GM12878 (cell line): ENCODE data around the gene STK17A. TPM values are rescaled to one million over a fixed set of nuclear protein-coding genes. Genes with fewer than 3 reads are reported as not detected.

ENCODE experiments used
- BHLHE40 ChIP-seq, 2 experiments: fragments of 450-650 bp in 1 of 2; IDR thresholded peaks; 2 replicates each; pipeline ENCODE4 v1.6.1; 2011 to 2017; ENCODE audit warnings: low read depth in 2 of 2, borderline replicate concordance in 1 of 2, improper control_type of control experiment in 1 of 2, low read length in 1 of 2, mild to moderate bottlenecking in 1 of 2
- CEBPZ ChIP-seq: fragments of 150-350 bp; IDR thresholded peaks from 2 replicates; pipeline ENCODE4 v1.6.1; 2016; ENCODE audit warnings: low read depth, low read length
- CTCF ChIP-seq, 3 experiments: IDR thresholded peaks in 2 of 3; conservative IDR thresholded peaks in 1 of 3; 2 replicates each; pipeline ENCODE4 v1.5.1; 2011; ENCODE audit warnings: low read depth in 3 of 3, low read length in 3 of 3, mild to moderate bottlenecking in 3 of 3, control low read depth in 2 of 3, moderate library complexity in 2 of 3, inconsistent platforms in 1 of 3, mixed read lengths in 1 of 3; ENCODE audit not compliant: control insufficient read depth in 2 of 3, insufficient read depth in 1 of 3; ENCODE audit errors: extremely low read depth in 1 of 3
- EED ChIP-seq: sonication (generic); IDR thresholded peaks from 2 replicates; pipeline ENCODE4 v1.6.1; 2016; ENCODE audit warnings: antibody characterized with exemption, low read depth
- EP300 ChIP-seq, 2 experiments: fragments of 150-350 bp in 1 of 2; IDR thresholded peaks; 2 replicates each; pipeline ENCODE4 v1.6.1; 2011 to 2012; ENCODE audit warnings: low read depth in 2 of 2, low read length in 2 of 2, borderline replicate concordance in 1 of 2, improper control_type of control experiment in 1 of 2, inconsistent platforms in 1 of 2; ENCODE audit not compliant: control insufficient read depth in 1 of 2
- IKZF2 ChIP-seq, 2 experiments: fragments of 450-650 bp; IDR thresholded peaks; 2 replicates each; pipeline ENCODE4 v1.6.1; 2017; ENCODE audit warnings: mild to moderate bottlenecking in 2 of 2, moderate library complexity in 2 of 2
- MAX ChIP-seq: IDR thresholded peaks from 2 replicates; pipeline ENCODE4 v1.6.1; 2012; ENCODE audit warnings: low read depth, low read length, improper control_type of control experiment
- MLLT1 ChIP-seq: fragments of 450-650 bp; IDR thresholded peaks from 2 replicates; pipeline ENCODE4 v1.6.1; 2016; ENCODE audit warnings: mild to moderate bottlenecking
- NBN ChIP-seq: fragments of 450-650 bp; IDR thresholded peaks from 2 replicates; pipeline ENCODE4 v1.6.1; 2016
- PBX3 ChIP-seq: IDR thresholded peaks from 2 replicates; pipeline ENCODE4 v1.6.1; 2011; ENCODE audit warnings: mild to moderate bottlenecking, low read depth, low read length, moderate library complexity; ENCODE audit not compliant: insufficient replicate concordance
- RBBP5 ChIP-seq: fragments of 200-600 bp; sonication (generic); conservative IDR thresholded peaks from 2 replicates; pipeline ENCODE4 v1.6.1; 2016
- RELB ChIP-seq: fragments of 450-650 bp; IDR thresholded peaks from 2 replicates; pipeline ENCODE4 v1.6.1; 2017; ENCODE audit warnings: low read depth, mild to moderate bottlenecking, moderate library complexity
- RUNX3 ChIP-seq: IDR thresholded peaks from 2 replicates; pipeline ENCODE4 v1.6.1; 2012; ENCODE audit warnings: low read length, inconsistent platforms
- SREBF2 ChIP-seq: IDR thresholded peaks from 2 replicates; pipeline ENCODE4 v1.6.1; 2012; ENCODE audit warnings: mild to moderate bottlenecking, low read length
- SRF ChIP-seq, 2 experiments: IDR thresholded peaks; 2 replicates each; pipeline ENCODE4 v1.6.1; 2011; ENCODE audit warnings: low read depth in 2 of 2, low read length in 2 of 2, mild to moderate bottlenecking in 1 of 2, moderate library complexity in 1 of 2
- STAT3 ChIP-seq: IDR thresholded peaks from 2 replicates; pipeline ENCODE4 v1.6.1; 2011; ENCODE audit warnings: low read depth, low read length, improper control_type of control experiment
- ZBTB33 ChIP-seq: fragments of 450-650 bp; IDR thresholded peaks from 2 replicates; pipeline ENCODE4 v1.6.1; 2017; ENCODE audit warnings: mild to moderate bottlenecking
- ZZZ3 ChIP-seq: IDR thresholded peaks from 2 replicates; pipeline ENCODE4 v1.6.1; 2011; ENCODE audit warnings: low read depth; ENCODE audit not compliant: control insufficient read depth, insufficient read length
- polyA plus RNA-seq, 11 experiments: library from polyadenylated mRNA; depleted of rRNA in 4 of 11; unstranded in 6 of 11; stranded (reverse) in 5 of 11; fragments of >200 nt; fragmentation: Nextera tagmentation in 4 of 11; fragmentation: Illumina TruSeq in 1 of 11; extraction: Ambion mirVana in 4 of 11; extraction: Trizol in 1 of 11; gene quantifications; 1 replicate in 1 of 11; 2 replicates in 10 of 11; pipeline versions ENCODE4 v1.2.1 to v1.2.3, GENCODE V29; 2011 to 2016; ENCODE audit warnings: inconsistent platforms in 2 of 11, missing spikeins in 2 of 11, low read depth in 1 of 11
- total RNA-seq, 4 experiments: library from RNA; depleted of rRNA in 3 of 4; stranded (reverse); fragments of >200 nt in 3 of 4; fragmentation: Illumina TruSeq in 1 of 4; extraction: Trizol in 1 of 4; gene quantifications; 2 replicates each; pipeline versions ENCODE4 v1.2.1 to v1.2.3, GENCODE V29; 2013 to 2021

Gene STK17A
- total and polyA plus RNA-seq, 10 of the 15 experiments (the other 5 are each of a cell fraction or from before 2014, with no cell fraction given): 18.5 to 91.6 (median 70.8) TPM

GRCh38 chr7:43625453-43625852, 42.5 kb downstream of the STK17A start (continued):
- TF ChIP-seq MAX (peak; percentile 22; the same call in 1 of the 2 replicates), EP300 (IDR thresholded peaks at IDR 0.05; ENCODE audit: borderline replicate concordance in 1 of 2, control insufficient read depth in 1 of 2, low read depth in 2 of 2, low read length in 2 of 2) (peak; percentile 8 to 67; a peak in 3 of 4 replicates), CEBPZ (no peak), BHLHE40 (IDR thresholded peaks at IDR 0.05; ENCODE audit: borderline replicate concordance in 1 of 2, low read depth in 2 of 2, low read length in 1 of 2) (peak; percentile 77 to 85), CTCF (IDR thresholded peaks at IDR 0.05 in 2 of 3, conservative IDR thresholded peaks at IDR 0.05 in 1 of 3; ENCODE audit: control insufficient read depth in 2 of 3, extremely low read depth in 1 of 3, insufficient read depth in 1 of 3, low read depth in 3 of 3, low read length in 3 of 3) (no peak), MLLT1 (peak; percentile 66), NBN (peak; percentile 76; the same call in 1 of the 2 replicates), EED (no peak), RUNX3 (peak; percentile 69), SRF (IDR thresholded peaks at IDR 0.05; ENCODE audit: low read depth in 2 of 2, low read length in 2 of 2) (no peak), RELB (peak; percentile 42; the same call in 1 of the 2 replicates), PBX3 (no peak), ZBTB33 (no peak), RBBP5 (no peak), IKZF2 (IDR thresholded peaks at IDR 0.05) (peak; percentile 60 to 76; a peak in 3 of 4 replicates), STAT3 (no peak), SREBF2 (no peak), ZZZ3 (peak; percentile 85)
